ENCODE data around the gene AIF1L. TPM values are rescaled to one million over a fixed set of nuclear protein-coding genes. Genes with fewer than 3 reads are reported as not detected.

AIF1L gene
- total RNA-seq, 4 donors from 2014 or later = 15.2 to 28.7 (median 21.0) TPM

DNA sequence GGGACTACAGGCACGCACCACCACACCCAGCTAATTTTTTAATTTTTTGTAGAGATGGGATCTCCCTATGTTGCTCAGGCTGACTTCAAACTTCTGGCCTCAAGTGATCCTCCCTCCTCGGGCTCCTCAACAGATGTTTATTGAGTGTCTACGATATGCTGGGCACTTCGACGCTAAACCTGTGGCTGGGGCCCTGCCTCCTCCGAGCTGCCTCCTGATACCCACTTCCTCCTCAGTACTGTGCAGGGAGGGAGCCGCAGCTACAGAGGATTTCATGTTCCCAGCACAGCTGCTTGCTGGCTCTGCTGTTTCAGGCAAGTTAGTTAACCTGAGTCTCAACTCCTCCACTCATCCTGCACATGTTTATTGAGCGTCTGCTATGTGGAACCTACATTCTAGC, 9.6 kb downstream of the AIF1L start:
- Histone ChIP-seq H3K4me3 (no peak overlapping the region), H3K27me3 (no peaks in the 10 kb centered on the region), H3K4me1 (no peaks in the 10 kb centered on the region), H3K9me3 (no peaks in the 10 kb centered on the region), H3K36me3 (no peaks in the 10 kb centered on the region), H3K27ac (no peak overlapping the region)
- DNase-seq (ENCODE audit: low spot score in 2 of 2) = no peak
- TF ChIP-seq POLR2A (IDR thresholded peaks at IDR 0.05) = no peak
- WGBS = 96% methylated on average over 8 of the region's 8 CpGs

DNA sequence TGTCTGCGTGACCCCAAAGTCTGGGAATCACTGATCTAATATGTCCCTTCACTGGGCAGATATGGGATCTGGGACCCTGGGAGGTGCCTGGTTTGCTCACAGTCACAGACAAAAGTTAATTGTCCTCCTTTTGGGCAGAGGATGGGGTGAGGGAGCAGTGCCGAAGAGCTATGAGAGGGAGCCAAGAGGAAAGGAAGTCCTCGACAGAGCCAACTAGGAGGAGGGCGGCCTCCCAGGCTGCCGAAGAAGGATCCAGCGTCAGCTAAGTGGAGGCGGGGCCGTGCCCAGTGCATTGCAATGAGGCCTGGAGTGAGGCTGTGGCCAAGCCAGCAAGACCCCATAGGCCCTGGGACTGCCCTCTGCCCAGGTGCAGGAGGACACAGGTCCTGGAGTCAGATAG, 11.4 kb downstream of the AIF1L start:
- DNase-seq (ENCODE audit: low spot score in 2 of 2) = no peak
- H3K9me3 ChIP-seq = no peaks in the 10 kb centered on the region
- 58% methylated on average over 8 of the region's 8 CpGs for WGBS
- H3K36me3 ChIP-seq = no peaks in the 10 kb centered on the region
- H3K27me3 ChIP-seq = no peaks in the 10 kb centered on the region
- H3K4me1 ChIP-seq = peaks cover 2% of the 10 kb centered on the region
- H3K4me3 ChIP-seq = no peak overlapping the region
- no peak for TF ChIP-seq EP300 (IDR thresholded peaks at IDR 0.05)
- TF ChIP-seq POLR2A (IDR thresholded peaks at IDR 0.05) = no peak
- TF ChIP-seq, protein P1, sequence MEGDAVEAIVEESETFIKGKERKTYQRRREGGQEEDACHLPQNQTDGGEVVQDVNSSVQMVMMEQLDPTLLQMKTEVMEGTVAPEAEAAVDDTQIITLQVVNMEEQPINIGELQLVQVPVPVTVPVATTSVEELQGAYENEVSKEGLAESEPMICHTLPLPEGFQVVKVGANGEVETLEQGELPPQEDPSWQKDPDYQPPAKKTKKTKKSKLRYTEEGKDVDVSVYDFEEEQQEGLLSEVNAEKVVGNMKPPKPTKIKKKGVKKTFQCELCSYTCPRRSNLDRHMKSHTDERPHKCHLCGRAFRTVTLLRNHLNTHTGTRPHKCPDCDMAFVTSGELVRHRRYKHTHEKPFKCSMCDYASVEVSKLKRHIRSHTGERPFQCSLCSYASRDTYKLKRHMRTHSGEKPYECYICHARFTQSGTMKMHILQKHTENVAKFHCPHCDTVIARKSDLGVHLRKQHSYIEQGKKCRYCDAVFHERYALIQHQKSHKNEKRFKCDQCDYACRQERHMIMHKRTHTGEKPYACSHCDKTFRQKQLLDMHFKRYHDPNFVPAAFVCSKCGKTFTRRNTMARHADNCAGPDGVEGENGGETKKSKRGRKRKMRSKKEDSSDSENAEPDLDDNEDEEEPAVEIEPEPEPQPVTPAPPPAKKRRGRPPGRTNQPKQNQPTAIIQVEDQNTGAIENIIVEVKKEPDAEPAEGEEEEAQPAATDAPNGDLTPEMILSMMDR (IDR thresholded peaks at IDR 0.05) = no peak
- no peak for TF ChIP-seq POLR2AphosphoS5 (IDR thresholded peaks at IDR 0.05)
- H3K27ac ChIP-seq = no peak overlapping the region

DNA sequence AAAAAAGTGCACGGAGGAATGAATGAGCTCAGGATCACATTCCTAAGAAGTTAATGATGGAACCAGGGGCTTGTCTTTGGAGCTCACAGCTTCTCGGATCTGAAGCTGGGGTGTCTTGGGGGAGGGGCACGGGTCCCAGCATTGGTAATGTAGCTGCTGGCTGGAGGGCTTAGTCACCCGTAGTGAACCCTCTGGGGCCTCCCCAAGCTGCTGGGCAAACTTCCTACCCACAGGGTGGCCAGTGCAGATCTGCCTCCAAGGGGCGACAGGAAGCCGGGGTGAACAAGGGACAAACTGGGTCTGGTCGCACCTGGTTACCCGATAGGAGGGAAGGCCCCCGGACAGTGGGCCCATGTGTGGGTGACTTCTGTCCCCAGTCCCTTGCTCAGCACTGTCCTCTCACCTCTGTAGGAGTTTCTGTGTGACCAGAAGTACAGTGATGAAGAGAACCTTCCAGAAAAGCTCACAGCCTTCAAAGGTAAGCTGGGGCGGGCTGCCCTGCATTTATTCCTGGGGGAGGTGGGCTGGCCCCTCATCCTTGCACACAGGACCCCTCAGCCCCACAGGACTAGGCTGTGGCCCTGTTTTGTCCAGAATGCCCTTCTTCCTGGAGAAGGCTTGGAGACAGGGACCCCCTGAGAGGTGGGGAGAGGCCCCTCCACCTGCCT, 15.0 kb downstream of the AIF1L start:
- Histone ChIP-seq H3K27ac (no peak overlapping the region), H3K36me3 (no peaks in the 10 kb centered on the region), H3K4me1 (peaks cover 5% of the 10 kb centered on the region), H3K27me3 (no peaks in the 10 kb centered on the region), H3K4me3 (no peak overlapping the region), H3K9me3 (no peaks in the 10 kb centered on the region)
- TF ChIP-seq EP300 (IDR thresholded peaks at IDR 0.05) = no peak
- TF ChIP-seq POLR2A (IDR thresholded peaks at IDR 0.05) = no peak
- TF ChIP-seq, protein P1 (IDR thresholded peaks at IDR 0.05) = no peak
- no peak for TF ChIP-seq POLR2AphosphoS5 (IDR thresholded peaks at IDR 0.05)
- no peak for DNase-seq (ENCODE audit: low spot score in 2 of 2)
- 57% methylated on average over 7 of the region's 10 CpGs for WGBS

DNA sequence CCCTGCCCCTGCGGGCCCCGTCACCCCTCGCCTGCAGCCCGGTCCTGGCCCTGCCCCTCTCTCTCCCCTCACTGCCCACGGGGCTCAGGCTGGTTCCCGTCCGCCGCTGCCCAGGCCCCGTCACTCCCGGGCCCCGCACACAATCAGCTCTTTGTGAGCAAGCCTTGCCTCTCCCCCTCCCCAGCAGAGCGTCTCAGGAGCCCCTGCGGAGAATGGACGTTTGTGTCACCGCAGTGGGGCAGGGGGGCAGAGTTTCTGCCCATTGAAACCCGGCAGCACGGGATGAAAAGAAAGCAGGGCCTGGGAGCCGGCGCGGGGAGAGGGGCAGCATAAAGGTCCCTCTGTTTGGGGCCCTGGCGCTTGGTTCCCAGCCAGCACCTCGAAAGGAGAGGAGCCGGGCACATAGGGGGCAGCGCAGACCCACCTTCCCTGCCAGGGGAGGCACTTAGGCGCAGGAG, 15.6 kb downstream of the AIF1L start:
- Histone ChIP-seq H3K27ac (no peak overlapping the region), H3K36me3 (no peaks in the 10 kb centered on the region), H3K27me3 (no peaks in the 10 kb centered on the region), H3K4me1 (peaks cover 5% of the 10 kb centered on the region), H3K9me3 (no peaks in the 10 kb centered on the region), H3K4me3 (no peak overlapping the region)
- 82% methylated on average over 22 of the region's 25 CpGs for WGBS
- no peak for DNase-seq (ENCODE audit: low spot score in 2 of 2)
- TF ChIP-seq POLR2AphosphoS5 (IDR thresholded peaks at IDR 0.05) (no peak), EP300 (IDR thresholded peaks at IDR 0.05) (no peak)

DNA sequence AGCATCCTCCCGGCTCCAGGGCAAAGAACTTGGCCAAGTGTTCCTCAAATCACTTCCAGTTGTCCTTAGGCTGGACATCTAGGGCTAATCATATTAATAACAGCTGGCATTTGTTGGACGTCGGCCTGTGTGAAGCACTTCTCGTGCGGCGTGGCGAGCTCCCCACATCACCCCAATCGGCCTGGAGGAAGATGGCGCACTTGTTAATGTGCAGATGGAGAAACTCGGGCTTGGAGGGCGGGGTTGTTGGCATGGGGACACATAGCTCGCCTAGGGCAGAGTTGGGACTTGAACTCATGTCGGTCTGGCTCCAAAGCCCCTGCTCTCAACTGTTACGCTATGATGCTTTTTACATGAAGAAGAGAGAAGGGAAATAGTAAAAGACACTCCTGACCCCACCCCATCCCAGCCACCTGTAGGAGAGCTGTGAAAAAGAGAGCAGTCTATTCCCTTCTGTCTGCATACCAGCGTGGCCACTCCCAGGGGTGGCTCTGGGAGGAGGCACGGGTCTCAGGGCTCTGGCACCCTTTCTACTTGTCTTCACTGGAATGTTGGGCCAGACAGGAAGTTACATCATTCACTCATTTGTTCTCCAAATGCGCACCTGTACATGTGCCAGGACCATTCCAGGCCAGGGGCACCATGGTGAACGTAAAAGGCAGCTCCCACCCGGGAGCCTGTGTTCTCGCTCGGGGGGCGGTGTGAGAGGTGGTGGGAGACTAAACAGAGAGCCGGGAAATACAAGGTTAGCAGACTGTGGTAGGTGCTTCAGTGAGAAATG, 16.2 kb downstream of the AIF1L start:
- DNase-seq (ENCODE audit: low spot score in 2 of 2) = no peak
- H3K4me3 ChIP-seq = no peak overlapping the region
- peaks cover 5% of the 10 kb centered on the region for H3K4me1 ChIP-seq
- no peaks in the 10 kb centered on the region for H3K9me3 ChIP-seq
- H3K27me3 ChIP-seq = no peaks in the 10 kb centered on the region
- WGBS = 68% methylated on average over 20 of the region's 23 CpGs
- H3K27ac ChIP-seq = no peak overlapping the region
- TF ChIP-seq EP300 (IDR thresholded peaks at IDR 0.05) = no peak
- TF ChIP-seq, protein P1 (IDR thresholded peaks at IDR 0.05) = no peak
- TF ChIP-seq POLR2A (IDR thresholded peaks at IDR 0.05) = no peak
- TF ChIP-seq POLR2AphosphoS5 (IDR thresholded peaks at IDR 0.05) = no peak
- no peaks in the 10 kb centered on the region for H3K36me3 ChIP-seq

DNA sequence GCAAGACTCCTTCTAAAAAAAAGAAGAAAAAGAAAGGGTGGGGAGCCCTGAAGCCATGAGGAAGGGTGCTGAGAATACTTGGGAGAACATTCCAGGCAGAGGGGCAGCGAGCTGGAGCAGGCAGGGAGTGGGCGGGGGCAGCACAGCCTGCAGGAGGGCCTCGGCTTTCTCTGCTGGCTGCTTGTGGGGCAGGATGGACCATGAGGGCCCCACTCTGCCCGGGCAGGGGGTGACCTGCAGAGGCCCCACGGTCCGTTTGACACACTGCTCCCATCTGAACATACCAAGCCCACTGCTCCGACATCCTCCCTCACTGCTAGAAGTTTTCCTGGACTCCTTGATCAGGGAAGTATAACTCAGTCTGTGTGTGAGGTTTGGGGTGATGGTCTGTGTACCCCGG, 17.3 kb downstream of the AIF1L start:
- Histone ChIP-seq H3K27me3 (no peaks in the 10 kb centered on the region), H3K27ac (no peak overlapping the region), H3K36me3 (no peaks in the 10 kb centered on the region), H3K9me3 (no peaks in the 10 kb centered on the region), H3K4me3 (no peak overlapping the region), H3K4me1 (peaks cover 5% of the 10 kb centered on the region)
- DNase-seq (ENCODE audit: low spot score in 2 of 2) = no peak
- TF ChIP-seq, protein P1 (IDR thresholded peaks at IDR 0.05) = no peak
- TF ChIP-seq POLR2A (IDR thresholded peaks at IDR 0.05) (no peak), EP300 (IDR thresholded peaks at IDR 0.05) (no peak), POLR2AphosphoS5 (IDR thresholded peaks at IDR 0.05) (no peak)
- 58% methylated on average over 8 of the region's 8 CpGs for WGBS
